ENCODE data around the gene C4BPA.

The C4BPA gene

DNA sequence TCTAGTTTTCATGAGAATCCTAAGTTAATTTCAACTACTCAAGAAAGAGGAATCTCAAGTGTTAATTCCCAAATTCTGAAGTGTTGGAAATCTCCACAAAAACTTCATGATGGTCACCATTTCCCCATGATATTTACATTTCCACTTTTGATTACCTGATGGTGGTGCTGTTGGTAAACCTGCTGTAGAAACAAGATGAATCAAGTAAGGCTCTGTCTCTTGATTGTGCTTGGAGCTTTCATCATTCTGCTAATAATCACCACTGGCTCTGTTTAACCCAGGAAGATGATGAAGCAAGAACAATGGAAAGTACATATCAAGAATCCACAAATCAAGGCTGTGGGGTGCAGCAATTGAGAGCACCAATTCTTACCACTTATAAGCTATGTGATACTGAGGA is 77.8 kb downstream of the C4BPA start:
- TF ChIP-seq, protein P1, sequence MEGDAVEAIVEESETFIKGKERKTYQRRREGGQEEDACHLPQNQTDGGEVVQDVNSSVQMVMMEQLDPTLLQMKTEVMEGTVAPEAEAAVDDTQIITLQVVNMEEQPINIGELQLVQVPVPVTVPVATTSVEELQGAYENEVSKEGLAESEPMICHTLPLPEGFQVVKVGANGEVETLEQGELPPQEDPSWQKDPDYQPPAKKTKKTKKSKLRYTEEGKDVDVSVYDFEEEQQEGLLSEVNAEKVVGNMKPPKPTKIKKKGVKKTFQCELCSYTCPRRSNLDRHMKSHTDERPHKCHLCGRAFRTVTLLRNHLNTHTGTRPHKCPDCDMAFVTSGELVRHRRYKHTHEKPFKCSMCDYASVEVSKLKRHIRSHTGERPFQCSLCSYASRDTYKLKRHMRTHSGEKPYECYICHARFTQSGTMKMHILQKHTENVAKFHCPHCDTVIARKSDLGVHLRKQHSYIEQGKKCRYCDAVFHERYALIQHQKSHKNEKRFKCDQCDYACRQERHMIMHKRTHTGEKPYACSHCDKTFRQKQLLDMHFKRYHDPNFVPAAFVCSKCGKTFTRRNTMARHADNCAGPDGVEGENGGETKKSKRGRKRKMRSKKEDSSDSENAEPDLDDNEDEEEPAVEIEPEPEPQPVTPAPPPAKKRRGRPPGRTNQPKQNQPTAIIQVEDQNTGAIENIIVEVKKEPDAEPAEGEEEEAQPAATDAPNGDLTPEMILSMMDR (IDR thresholded peaks at IDR 0.05; ENCODE audit: extremely low read depth, insufficient read depth, missing control alignments), result peak; percentile 32
- in situ Hi-C loops (cut with MboI; ENCODE audit: low pct_unique_long_range_greater_than_20kb, low sequenced_read_pairs, unreplicated experiment), result no loop called here
- DNase-seq (ENCODE audit: low spot score), result no peak

DNA sequence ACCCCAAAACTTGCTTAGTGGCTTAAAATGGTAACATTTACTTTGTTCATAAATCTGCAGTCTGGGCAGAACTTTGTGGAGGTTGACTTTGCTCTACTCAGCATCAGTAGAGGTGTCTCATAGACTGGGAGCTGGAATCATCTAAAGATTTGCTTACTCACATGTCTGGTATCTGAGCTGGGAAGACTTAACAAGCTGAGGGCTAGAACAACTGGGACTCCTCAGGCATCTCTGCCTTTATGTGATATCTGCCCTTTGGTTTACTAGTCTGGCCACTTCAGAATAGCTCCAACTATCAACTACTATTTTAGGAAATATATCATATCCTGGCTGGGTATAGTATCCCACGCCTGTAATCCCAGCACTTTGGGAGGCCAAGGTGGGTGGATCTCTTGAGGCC is 82.5 kb downstream of the C4BPA start:
- DNase-seq (ENCODE audit: low spot score), result no peak
- TF ChIP-seq, protein P1 (IDR thresholded peaks at IDR 0.05; ENCODE audit: extremely low read depth, insufficient read depth, missing control alignments), result no peak
- in situ Hi-C loops (cut with MboI; ENCODE audit: low pct_unique_long_range_greater_than_20kb, low sequenced_read_pairs, unreplicated experiment), result no loop called here

DNA sequence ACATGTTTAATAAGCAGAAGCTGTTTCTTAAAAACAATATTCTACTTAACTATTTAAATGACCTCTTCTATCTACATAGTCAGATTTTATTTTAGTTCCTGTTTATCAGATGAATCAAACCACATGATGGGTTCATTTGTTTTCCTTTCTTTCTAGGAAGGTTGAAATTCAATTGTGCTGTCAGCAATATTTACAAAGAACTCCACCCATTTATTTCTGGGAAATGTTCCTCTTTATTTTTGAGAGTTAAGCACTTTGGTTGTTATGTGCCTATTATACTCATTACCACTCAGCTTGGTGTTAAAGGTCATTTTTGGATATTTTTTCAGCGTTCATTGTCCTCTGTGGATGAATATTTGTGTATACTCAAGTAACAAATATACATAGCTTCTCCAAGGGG is 84.9 kb downstream of the C4BPA start:
- in situ Hi-C loops (cut with MboI; ENCODE audit: low pct_unique_long_range_greater_than_20kb, low sequenced_read_pairs, unreplicated experiment), result no loop called here
- TF ChIP-seq, protein P1 (IDR thresholded peaks at IDR 0.05; ENCODE audit: extremely low read depth, insufficient read depth, missing control alignments), result no peak
- no peak for DNase-seq (ENCODE audit: low spot score)

DNA sequence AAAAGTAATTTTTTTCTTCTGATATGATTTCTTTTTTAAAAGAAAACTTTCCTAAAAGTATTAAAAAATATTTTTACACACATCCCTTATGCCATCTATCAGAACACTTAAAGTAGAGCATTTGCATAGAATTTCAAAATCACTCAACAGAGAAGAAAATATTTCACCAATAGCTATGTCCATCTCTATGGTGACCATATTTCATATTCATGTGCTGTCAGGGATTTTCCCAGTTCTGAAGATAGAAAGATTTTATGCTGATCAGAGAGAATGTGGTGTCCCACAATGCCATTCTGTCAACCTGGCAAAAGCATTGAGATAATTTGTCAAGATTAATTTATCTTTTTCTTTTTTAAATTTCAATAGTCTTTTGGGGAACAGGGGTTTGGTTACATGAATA is 87.0 kb downstream of the C4BPA start:
- TF ChIP-seq, protein P1 (IDR thresholded peaks at IDR 0.05; ENCODE audit: extremely low read depth, insufficient read depth, missing control alignments), result no peak
- in situ Hi-C loops (cut with MboI; ENCODE audit: low pct_unique_long_range_greater_than_20kb, low sequenced_read_pairs, unreplicated experiment), result no loop called here
- DNase-seq (ENCODE audit: low spot score), result peak; percentile 33

DNA sequence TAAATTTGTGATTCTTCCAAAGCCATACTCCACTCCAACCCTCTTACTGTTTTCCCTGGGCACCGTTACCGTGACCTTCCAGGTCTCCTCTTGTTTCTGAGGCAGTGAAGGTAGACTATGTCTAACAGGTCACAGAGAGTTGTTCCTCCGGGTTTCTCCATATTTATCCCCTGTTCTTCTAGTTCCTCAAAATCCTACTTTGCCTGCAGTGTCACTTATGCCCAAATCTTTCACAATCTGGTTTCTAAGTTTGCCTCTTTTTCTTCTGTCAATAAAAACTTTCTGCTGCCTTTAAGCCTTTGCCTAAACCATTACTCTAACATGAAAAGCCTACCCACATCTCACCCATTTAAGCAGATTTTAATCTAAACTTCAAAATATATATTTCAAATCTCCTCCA is 87.7 kb downstream of the C4BPA start:
- TF ChIP-seq, protein P1 (IDR thresholded peaks at IDR 0.05; ENCODE audit: extremely low read depth, insufficient read depth, missing control alignments), result no peak
- no peak for DNase-seq (ENCODE audit: low spot score)
- in situ Hi-C loops (cut with MboI; ENCODE audit: low pct_unique_long_range_greater_than_20kb, low sequenced_read_pairs, unreplicated experiment), result no loop called here

DNA sequence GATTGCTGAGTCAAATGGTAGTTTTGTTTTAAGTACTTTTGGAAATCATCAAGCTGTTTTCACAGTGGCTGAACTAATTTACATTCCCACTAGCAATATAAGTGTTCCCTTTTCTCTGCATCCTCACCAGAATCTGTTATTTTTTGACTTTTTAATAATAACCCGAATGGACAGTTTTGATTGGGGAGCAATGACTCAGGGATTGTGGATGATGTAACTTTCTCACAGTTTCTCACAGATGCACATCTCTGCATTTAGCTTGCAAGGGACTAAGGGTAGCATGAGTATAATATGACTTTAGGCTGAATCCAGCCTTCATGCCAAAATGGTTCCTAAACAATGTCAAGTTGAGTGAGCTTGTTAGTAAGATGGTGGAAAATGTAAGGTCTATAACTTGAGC is 90.2 kb downstream of the C4BPA start:
- in situ Hi-C loops (cut with MboI; ENCODE audit: low pct_unique_long_range_greater_than_20kb, low sequenced_read_pairs, unreplicated experiment), result no loop called here
- TF ChIP-seq, protein P1 (IDR thresholded peaks at IDR 0.05; ENCODE audit: extremely low read depth, insufficient read depth, missing control alignments), result no peak
- DNase-seq (ENCODE audit: low spot score), result no peak
